ENCODE data around the gene ZIC2. TPM values are rescaled to one million over a fixed set of nuclear protein-coding genes. Genes with fewer than 3 reads are reported as not detected.

ZIC2 gene
- total RNA-seq, 1 donor = not detected

DNA sequence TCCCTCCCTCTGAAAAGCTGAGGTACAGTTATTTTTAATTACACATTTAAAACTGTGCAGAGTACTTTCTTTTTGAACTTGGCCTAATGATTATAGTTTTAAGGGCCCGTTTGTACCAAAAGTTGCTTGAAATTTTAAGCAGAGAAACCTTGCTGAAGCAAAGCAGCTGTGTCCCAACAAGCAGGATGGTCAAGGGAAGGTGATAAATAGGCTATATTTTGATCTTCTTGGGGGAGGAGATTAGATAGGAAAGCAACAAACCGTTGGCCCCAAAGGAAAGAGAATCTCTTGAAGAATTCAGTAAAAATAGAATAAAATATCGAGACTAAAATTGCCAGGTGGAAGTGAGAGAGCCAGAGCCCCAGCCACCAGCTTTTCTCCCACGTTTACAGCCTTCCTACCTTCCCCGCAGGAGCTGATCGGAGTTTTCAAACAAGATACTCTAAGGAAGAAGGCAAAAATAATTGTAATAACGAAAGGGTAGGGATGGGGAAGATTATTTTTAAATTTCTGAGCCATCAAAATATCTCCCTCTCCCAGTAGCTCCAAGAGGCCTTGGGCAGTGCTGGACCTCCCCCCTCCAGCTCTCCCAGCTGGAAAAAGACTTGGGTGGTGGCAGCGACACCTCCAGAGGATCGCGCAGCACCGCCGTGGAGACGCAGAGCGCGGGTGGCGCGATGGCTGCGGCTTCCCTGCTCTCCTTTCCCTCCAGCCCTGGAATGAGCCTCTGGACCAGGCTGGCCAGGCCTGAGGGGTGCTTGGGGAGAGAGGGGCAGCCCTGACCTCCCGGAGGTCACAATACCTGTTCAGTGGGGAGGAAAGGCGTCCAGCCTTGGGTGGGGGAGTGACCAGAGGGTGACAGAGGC is 5.8 kb downstream of the ZIC2 start:
- no peak overlapping the region for H3K4me3 ChIP-seq (ENCODE audit: low read depth, low read length)
- TF ChIP-seq, protein P1, sequence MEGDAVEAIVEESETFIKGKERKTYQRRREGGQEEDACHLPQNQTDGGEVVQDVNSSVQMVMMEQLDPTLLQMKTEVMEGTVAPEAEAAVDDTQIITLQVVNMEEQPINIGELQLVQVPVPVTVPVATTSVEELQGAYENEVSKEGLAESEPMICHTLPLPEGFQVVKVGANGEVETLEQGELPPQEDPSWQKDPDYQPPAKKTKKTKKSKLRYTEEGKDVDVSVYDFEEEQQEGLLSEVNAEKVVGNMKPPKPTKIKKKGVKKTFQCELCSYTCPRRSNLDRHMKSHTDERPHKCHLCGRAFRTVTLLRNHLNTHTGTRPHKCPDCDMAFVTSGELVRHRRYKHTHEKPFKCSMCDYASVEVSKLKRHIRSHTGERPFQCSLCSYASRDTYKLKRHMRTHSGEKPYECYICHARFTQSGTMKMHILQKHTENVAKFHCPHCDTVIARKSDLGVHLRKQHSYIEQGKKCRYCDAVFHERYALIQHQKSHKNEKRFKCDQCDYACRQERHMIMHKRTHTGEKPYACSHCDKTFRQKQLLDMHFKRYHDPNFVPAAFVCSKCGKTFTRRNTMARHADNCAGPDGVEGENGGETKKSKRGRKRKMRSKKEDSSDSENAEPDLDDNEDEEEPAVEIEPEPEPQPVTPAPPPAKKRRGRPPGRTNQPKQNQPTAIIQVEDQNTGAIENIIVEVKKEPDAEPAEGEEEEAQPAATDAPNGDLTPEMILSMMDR (IDR thresholded peaks at IDR 0.05; ENCODE audit: insufficient read depth, low read depth, low read length) = no peak
- no peak for DNase-seq (ENCODE audit: low read depth)

DNA sequence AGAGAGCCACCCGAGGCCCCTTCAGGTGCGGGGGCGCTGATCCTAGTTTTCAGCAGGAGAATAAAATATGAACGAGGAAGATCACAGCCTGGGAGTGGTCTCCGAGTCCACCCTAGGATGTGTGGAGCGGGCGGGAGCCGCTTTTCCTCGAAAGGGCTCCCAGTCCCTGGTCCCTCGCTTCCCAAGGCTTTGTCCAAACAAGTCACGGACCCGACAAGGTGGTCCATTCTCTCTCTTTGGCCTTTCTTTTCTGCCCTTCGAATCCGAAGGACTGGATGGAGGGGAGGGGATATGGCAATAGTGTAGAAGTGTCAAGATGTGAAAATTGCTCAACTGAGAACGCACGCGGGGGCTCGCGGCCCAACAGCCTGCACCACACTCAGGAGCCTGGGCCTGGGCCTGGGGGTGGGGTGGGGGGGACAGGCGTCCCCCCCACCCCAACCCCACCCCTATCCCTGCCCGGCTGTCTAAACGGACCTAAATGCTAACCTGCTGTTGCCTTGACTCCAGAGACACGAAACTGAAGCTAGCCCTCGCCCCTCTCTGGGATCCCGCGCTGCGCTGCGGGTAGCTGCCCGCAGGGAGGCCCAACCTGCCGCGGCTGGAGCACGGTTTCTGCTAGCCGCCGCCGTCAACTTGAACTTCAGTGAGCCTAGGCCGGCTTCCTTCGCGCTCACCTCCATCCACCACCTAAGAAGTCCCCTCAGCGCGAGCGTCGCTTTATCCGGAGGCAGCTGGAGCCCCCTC is 7.1 kb downstream of the ZIC2 start:
- no peak overlapping the region for H3K4me3 ChIP-seq (ENCODE audit: low read depth, low read length)
- TF ChIP-seq, protein P1 (IDR thresholded peaks at IDR 0.05; ENCODE audit: insufficient read depth, low read depth, low read length) = no peak
- DNase-seq (ENCODE audit: low read depth) = no peak

DNA sequence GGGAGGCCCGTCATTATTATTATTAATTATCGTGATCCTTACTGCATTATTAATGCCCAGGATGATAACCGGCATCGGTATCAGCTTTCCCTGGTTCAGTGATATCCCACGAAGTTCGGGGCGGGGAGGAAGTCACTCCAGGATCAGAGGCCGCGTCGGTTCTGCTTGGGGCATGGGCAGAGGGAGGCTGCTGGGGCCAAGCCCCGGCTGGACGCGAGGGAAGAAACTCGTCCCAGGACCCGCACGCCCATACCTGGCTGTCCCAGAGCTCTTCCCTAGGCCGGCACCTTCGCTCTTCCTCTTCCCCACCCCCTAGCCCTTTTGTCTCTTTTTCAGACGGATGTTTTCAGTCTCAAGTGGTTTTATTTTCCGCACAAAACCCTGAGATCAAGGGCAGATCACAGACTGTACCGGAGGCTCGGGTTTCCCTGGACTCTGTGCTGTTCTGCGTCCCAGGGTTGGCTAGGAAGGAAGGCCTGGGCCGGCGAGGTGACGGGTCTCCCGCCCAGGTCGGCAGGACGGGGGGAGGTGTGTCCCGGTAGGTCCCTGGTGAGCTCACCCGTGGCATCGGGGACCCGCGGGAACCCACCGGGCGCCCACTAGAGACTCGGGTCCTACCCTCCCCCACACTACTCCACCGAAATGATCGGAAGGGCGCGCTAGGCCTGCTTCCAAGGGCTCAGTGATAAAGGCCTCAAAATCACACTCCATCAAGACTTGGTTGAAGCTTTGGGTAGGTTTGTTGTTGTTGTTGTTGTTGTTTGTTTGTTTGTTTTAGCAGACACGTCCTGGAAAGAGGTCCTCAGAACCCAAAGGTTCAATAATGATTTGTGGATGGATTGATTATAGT is 7.9 kb downstream of the ZIC2 start:
- TF ChIP-seq, protein P1 (IDR thresholded peaks at IDR 0.05; ENCODE audit: insufficient read depth, low read depth, low read length) = no peak
- no peak overlapping the region for H3K4me3 ChIP-seq (ENCODE audit: low read depth, low read length)
- DNase-seq (ENCODE audit: low read depth) = no peak

DNA sequence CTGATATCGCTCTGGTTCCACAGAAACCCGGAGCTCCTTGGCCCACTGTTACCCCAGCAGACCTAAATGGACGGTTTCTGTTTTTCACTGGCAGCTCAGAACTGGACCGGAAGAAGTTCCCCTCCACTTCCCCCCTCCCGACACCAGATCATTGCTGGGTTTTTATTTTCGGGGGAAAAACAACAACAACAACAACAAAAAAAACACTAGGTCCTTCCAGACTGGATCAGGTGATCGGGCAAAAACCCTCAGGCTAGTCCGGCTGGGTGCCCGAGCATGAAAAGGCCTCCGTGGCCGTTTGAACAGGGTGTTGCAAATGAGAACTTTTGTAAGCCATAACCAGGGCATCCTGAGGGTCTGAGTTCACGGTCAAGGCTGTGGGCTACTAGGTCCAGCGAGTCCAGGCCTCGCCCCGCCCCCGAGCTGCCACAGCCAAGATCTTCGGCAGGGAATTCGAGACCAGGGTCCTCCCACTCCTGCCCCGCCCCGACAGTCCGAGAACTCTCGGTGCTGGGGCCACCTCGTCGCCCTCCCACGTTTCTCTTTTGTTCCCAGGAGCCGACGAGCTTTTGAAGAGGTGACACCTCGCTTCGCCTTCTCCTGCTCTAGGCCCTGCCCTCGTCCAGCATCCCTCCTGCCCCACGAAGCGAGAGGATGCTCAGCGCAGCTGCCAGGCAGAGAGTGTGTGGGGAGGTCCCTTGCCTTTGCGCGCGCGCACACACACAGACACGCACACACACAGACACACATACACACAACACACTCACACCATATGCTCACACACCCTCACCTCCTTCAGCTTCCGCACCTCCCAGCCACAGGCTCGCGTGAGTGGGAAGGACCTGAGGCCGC is 8.8 kb downstream of the ZIC2 start:
- TF ChIP-seq, protein P1 (IDR thresholded peaks at IDR 0.05; ENCODE audit: insufficient read depth, low read depth, low read length) = no peak
- H3K4me3 ChIP-seq (ENCODE audit: low read depth, low read length) = no peak overlapping the region
- DNase-seq (ENCODE audit: low read depth) = no peak

DNA sequence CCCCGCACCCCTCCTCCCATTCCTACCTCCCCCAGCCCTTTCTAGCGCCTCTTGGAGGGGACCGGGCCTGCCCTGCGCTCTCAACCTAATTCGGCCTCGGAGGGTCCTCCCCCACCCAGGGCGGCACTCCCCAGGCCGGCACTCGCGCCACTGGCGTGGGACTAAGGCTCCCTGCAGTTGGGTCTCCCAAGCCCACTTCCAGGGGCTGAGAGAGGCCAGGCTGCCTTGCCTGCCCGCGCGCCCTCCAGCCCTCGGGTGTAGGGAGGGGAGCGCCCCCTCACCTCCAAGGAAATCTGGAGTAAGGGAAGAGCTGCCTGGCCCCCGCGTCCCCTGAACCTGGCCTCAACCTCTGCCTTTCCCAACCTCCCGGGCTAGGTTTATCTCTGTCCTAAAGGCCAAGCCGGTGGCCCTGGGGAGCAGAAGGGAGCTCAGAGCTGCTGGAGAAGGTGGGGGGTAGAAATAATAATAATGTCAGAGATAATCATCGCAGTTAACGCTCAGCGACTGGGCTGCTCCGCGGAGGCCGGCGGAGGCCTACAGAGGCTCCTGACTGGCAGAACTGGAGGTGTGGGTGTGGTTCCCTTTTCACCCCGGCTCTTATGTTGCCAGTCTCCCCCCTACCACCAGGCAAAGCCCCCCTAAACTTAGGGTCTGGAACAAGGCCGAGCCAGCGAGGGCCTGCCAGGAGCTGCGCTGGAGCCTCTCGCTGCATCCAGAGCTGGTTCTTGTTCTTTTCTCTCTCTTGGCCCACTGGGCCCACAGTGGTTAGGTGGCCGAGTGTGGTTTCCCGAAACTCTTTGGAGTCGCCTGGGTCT is 9.6 kb downstream of the ZIC2 start:
- TF ChIP-seq, protein P1 (IDR thresholded peaks at IDR 0.05; ENCODE audit: insufficient read depth, low read depth, low read length) = no peak
- H3K4me3 ChIP-seq (ENCODE audit: low read depth, low read length) = no peak overlapping the region
- DNase-seq (ENCODE audit: low read depth) = no peak

Data from fibroblast of villous mesenchyme (primary cell).